T-helper 1 cell (primary cell): ENCODE results near the gene LAMB1.
"Not testable (repeated sequence)": the region's sequence is repeated elsewhere in the genome, so short reads cannot be mapped to it uniquely, and the experiment has no call there.

Experiments used
- DNase-seq, 5 donors: peaks; one replicate each; pipeline ENCODE4 v3.0.0-alpha.2; 2012 to 2020

The LAMB1 gene

GRCh38 chr7:107909445-107909844 is 93.5 kb downstream of the LAMB1 start:
- no peak for DNase-seq

- no peak for DNase-seq
Measured at GRCh38 chr7:107907790-107908189, 95.2 kb downstream of the LAMB1 start.

GRCh38 chr7:107902381-107902780 is 100.6 kb downstream of the LAMB1 start:
- DNase-seq: no peak

GRCh38 chr7:107900496-107901015 is 102.4 kb downstream of the LAMB1 start:
- no peak for DNase-seq

GRCh38 chr7:107898997-107899594 is 103.9 kb downstream of the LAMB1 start:
- DNase-seq: no peak

GRCh38 chr7:107892367-107892741 is 110.6 kb downstream of the LAMB1 start:
- not testable (repeated sequence) for DNase-seq

- DNase-seq: peak in 2 of 5 donors; percentile 15 to 18
Measured at GRCh38 chr7:107891636-107892366, 111.2 kb downstream of the LAMB1 start.

- peak; percentile 82 to 94 (median 91) for DNase-seq
Measured at GRCh38 chr7:107890962-107891635, 111.9 kb downstream of the LAMB1 start, which contains the start of gene DLD. DLD (plus strand) TSS chr7:107891183; CDS start chr7:107891251, 68 bp downstream.

- no peak for DNase-seq
Measured at GRCh38 chr7:107890493-107890961, 112.4 kb downstream of the LAMB1 start.

GRCh38 chr7:107889992-107890391 is 113.0 kb downstream of the LAMB1 start:
- no peak for DNase-seq

GRCh38 chr7:107887827-107888226 is 115.1 kb downstream of the LAMB1 start:
- DNase-seq: not testable (repeated sequence)

- DNase-seq: no peak
Measured at GRCh38 chr7:107884066-107884818, 118.7 kb downstream of the LAMB1 start.

- no peak for DNase-seq
Measured at GRCh38 chr7:107882766-107883165, 120.2 kb downstream of the LAMB1 start.

- peak in 3 of 5 donors; percentile 18 to 58 (median 30) for DNase-seq
Measured at GRCh38 chr7:107879400-107880035, 123.4 kb downstream of the LAMB1 start.

- DNase-seq: peak in 1 of 5 donors; percentile 29
Measured at GRCh38 chr7:107878636-107879035, 124.3 kb downstream of the LAMB1 start.

- DNase-seq: no peak
Measured at GRCh38 chr7:107877731-107878382, 125.1 kb downstream of the LAMB1 start.

GRCh38 chr7:107876916-107877315 is 126.0 kb downstream of the LAMB1 start:
- DNase-seq: no peak

GRCh38 chr7:107874605-107875446 is 128.1 kb downstream of the LAMB1 start:
- DNase-seq: peak in 3 of 5 donors; percentile 14 to 63 (median 24)

- no peak for DNase-seq
Measured at GRCh38 chr7:107874111-107874510, 128.8 kb downstream of the LAMB1 start.
